Rectal smooth muscle tissue (tissue), 1 donor: Measurements from ENCODE around the gene ACVR1.
A peak's percentile ranks its signal among the peaks of the same experiment; 100 is the strongest.

ENCODE experiments used
- H3K27ac ChIP-seq: one replicate; pipeline ENCODE4 v1.7.0; 2013; ENCODE audit warnings: low read depth, low read length, inconsistent platforms
- H3K27me3 ChIP-seq: one replicate; pipeline ENCODE4 v1.7.0; 2013; ENCODE audit warnings: low read length; ENCODE audit not compliant: control insufficient read depth, insufficient read depth
- H3K36me3 ChIP-seq: one replicate; pipeline ENCODE4 v1.7.0; 2013; ENCODE audit warnings: low read length; ENCODE audit not compliant: control insufficient read depth, insufficient read depth
- H3K4me1 ChIP-seq: one replicate; pipeline ENCODE4 v1.7.0; 2013; ENCODE audit warnings: low read length; ENCODE audit not compliant: control insufficient read depth, insufficient read depth
- H3K4me3 ChIP-seq: one replicate; pipeline ENCODE4 v1.7.0; 2013; ENCODE audit warnings: low read length
- H3K9ac ChIP-seq: one replicate; pipeline ENCODE4 v1.7.0; 2013; ENCODE audit warnings: low read length

The ACVR1 gene

GRCh38 chr2:157842106-157842879 lies 33.8 kb downstream of the ACVR1 start:
- Histone ChIP-seq H3K9ac (no peak overlapping the region), H3K36me3 (no peaks in the 10 kb centered on the region), H3K27ac (no peak overlapping the region), H3K27me3 (no peaks in the 10 kb centered on the region), H3K4me1 (peaks cover 8% of the 10 kb centered on the region), H3K4me3 (no peak overlapping the region)

DNA sequence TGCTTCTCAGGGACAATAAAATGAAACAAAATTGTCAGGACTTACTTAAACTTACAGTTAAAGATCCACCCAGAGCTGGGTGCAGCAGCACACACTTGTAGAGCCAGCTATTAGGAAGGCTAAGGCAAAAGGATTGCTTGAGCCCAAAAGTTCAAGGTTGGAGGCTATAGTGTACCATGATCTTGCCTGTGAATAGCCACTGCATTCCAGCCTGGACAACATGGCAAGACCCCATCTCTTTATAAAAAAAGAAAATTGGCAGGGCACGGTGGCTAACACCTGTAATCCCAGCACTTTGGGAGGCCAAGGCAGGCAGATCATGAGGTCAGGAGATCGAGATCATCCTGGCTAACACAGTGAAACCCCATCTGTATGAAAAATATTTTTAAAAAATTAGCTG lies 34.6 kb downstream of the ACVR1 start:
- Histone ChIP-seq H3K4me1 (peaks cover 8% of the 10 kb centered on the region), H3K4me3 (no peak overlapping the region), H3K36me3 (no peaks in the 10 kb centered on the region), H3K9ac (no peak overlapping the region), H3K27me3 (no peaks in the 10 kb centered on the region), H3K27ac (no peak overlapping the region)

DNA sequence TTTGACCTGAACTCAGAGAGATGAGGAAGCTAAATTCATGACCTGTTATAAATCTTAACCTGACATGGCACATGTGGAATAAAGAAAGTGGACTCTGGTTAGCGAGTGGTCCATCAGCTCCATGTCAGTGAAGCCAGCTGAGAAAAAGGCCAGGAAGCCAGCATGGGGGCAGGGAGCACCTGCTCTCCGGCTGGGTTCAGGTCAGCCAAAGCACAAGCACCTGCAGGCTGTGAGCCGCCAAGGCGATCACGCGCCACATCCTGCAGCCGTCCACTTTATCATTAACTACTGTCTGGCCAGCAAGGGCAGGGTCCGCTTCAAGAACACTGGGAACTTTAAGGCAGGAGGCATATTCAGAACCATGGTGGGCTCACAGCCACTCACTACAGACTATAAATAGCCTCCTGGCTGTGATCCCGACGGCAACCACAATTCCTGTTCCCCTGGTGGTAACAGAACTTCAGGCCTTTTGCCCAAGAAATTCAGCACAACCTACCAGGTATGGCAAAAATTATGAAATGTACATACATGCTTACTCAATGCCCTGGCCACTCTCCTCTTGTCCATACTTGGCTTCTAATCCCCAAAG lies 35.5 kb downstream of the ACVR1 start:
- Histone ChIP-seq H3K4me3 (no peak overlapping the region), H3K4me1 (peaks cover 8% of the 10 kb centered on the region), H3K36me3 (no peaks in the 10 kb centered on the region), H3K9ac (no peak overlapping the region), H3K27ac (no peak overlapping the region), H3K27me3 (no peaks in the 10 kb centered on the region)

GRCh38 chr2:157839822-157840221 lies 36.3 kb downstream of the ACVR1 start:
- no peaks in the 10 kb centered on the region for H3K36me3 ChIP-seq
- no peak overlapping the region for H3K9ac ChIP-seq
- H3K4me3 ChIP-seq = no peak overlapping the region
- no peaks in the 10 kb centered on the region for H3K27me3 ChIP-seq
- peaks cover 8% of the 10 kb centered on the region for H3K4me1 ChIP-seq
- H3K27ac ChIP-seq = no peak overlapping the region

DNA sequence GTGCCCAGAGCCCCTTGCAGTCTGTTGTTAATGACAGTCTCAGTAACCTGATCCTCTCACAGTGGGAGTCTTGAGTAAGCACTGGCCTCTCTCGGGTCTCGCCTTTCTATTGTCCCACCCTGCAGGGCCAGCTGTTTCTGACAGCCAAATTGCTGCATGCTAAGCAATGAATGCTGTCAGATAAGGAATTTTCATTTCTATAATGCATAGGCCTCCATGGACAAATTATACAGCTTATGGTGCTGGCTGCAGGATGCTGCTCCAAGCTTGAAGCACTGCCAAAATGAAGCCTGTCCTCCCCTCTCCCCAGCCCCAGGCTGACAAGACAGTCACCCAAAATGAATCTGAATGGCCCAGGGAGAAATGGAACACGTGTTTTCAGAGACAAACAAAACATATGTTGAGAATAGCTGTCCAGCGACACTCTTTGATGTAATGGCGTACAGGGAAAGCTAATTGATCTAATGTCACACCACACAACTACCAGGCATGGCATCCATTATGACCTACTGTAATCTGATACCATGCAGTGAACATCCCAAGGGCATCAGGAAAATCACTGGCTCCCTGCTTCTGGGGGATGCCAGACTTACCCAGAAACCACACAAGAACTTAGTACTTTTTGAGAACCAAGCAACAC lies 36.8 kb downstream of the ACVR1 start:
- Histone ChIP-seq H3K36me3 (no peaks in the 10 kb centered on the region), H3K4me3 (no peak overlapping the region), H3K27me3 (no peaks in the 10 kb centered on the region), H3K4me1 (peaks cover 8% of the 10 kb centered on the region), H3K27ac (no peak overlapping the region), H3K9ac (no peak overlapping the region)

DNA sequence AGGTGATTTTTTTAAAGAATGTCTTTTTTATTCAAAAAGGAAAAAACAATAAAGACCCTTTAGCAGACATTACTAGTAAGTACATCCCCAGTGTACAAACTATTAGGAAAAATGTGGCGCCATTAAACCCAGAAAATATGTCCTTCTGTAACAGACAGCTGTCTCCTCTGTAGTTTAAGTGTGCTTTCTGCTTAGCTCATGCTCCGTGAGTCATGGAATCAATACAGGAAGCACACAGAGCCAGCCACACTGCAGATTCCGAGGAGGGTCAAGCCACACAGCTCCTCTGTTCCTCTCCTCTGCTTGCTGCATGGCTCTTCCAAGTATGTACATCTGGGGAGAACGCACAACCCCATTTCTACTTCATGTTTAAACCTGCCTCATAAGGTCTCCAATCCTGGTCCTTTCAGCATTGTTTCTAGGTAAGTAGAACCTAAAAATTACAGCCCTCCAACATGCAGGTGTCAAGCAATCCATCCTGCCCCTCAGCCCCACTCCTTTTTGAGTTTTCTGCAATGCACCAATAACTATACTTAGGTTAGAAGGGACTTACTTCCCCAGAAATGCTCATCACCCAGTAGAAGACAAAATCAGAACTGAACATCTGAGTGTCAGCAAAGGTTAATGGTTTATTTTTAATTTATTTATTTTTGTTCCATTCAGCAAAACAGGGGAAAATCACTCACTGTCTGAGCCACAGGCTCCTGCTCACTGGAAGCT lies 37.5 kb downstream of the ACVR1 start:
- Histone ChIP-seq H3K4me3 (peak overlapping the region; percentile 57), H3K9ac (no peak overlapping the region), H3K27me3 (no peaks in the 10 kb centered on the region), H3K36me3 (no peaks in the 10 kb centered on the region), H3K27ac (peak overlapping the region; percentile 65), H3K4me1 (peaks cover 8% of the 10 kb centered on the region)

GRCh38 chr2:157837851-157838441 lies 38.2 kb downstream of the ACVR1 start:
- no peaks in the 10 kb centered on the region for H3K27me3 ChIP-seq
- H3K4me3 ChIP-seq = peak overlapping the region; percentile 57
- H3K36me3 ChIP-seq = no peaks in the 10 kb centered on the region
- H3K27ac ChIP-seq = peak overlapping the region; percentile 65
- peaks cover 8% of the 10 kb centered on the region for H3K4me1 ChIP-seq
- H3K9ac ChIP-seq = peak overlapping the region; percentile 18

GRCh38 chr2:157836531-157836930 lies 39.6 kb downstream of the ACVR1 start:
- no peak overlapping the region for H3K27ac ChIP-seq
- H3K36me3 ChIP-seq = no peaks in the 10 kb centered on the region
- peaks cover 11% of the 10 kb centered on the region for H3K4me1 ChIP-seq
- H3K27me3 ChIP-seq = no peaks in the 10 kb centered on the region
- no peak overlapping the region for H3K9ac ChIP-seq
- no peak overlapping the region for H3K4me3 ChIP-seq

DNA sequence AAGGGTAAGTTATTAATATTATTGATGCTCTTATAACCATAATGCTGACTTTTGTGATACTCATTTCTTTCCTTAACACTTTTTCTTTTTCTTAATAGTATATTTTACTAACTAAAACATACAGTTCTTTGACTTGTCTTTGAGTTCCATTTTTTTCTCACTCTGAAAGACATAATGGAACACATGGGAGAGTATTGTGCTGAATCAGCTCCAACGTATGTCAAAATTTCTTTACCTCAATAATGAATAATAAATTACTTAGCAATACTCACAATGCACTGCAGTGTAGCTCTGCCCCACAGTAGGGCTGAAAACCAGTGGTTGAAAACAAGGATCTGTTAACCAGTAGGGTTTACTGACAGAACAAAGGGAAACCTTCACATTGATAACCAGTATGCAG lies 40.7 kb downstream of the ACVR1 start:
- no peak overlapping the region for H3K27ac ChIP-seq
- no peak overlapping the region for H3K4me3 ChIP-seq
- H3K4me1 ChIP-seq = peaks cover 18% of the 10 kb centered on the region
- no peak overlapping the region for H3K9ac ChIP-seq
- no peaks in the 10 kb centered on the region for H3K27me3 ChIP-seq
- no peaks in the 10 kb centered on the region for H3K36me3 ChIP-seq

GRCh38 chr2:157835006-157835405 lies 41.1 kb downstream of the ACVR1 start:
- Histone ChIP-seq H3K27ac (no peak overlapping the region), H3K4me1 (peaks cover 17% of the 10 kb centered on the region), H3K36me3 (no peaks in the 10 kb centered on the region), H3K4me3 (no peak overlapping the region), H3K9ac (no peak overlapping the region), H3K27me3 (no peaks in the 10 kb centered on the region)

- Histone ChIP-seq H3K27ac (no peak overlapping the region), H3K4me1 (peaks cover 17% of the 10 kb centered on the region), H3K27me3 (no peaks in the 10 kb centered on the region), H3K36me3 (no peaks in the 10 kb centered on the region), H3K4me3 (no peak overlapping the region), H3K9ac (no peak overlapping the region)
These were observed 42.4 kb downstream of the ACVR1 start for GRCh38 chr2:157833721-157834120.
